Stimulated activated naive CD8-positive, alpha-beta T cell treated with anti-CD3 and anti-CD28 coated beads, Interleukin-15, Interleukin-2, amounts not matched to agents 100 ng/mL and 50 ng/mL, for 24 hours (primary cell): ENCODE measurements around the gene ZNF555.
"Not testable (repeated sequence)": the region's sequence is repeated elsewhere in the genome, so short reads cannot be mapped to it uniquely, and the experiment has no call there.

Source experiments
- H3K27ac Mint-ChIP-seq: one replicate; pipeline ENCODE4 v1.8.0; 2021; ENCODE audit warnings: mild to moderate bottlenecking, mixed read lengths
- H3K27me3 Mint-ChIP-seq: one replicate; pipeline ENCODE4 v1.8.0; 2021; ENCODE audit warnings: mixed read lengths
- H3K36me3 Mint-ChIP-seq: one replicate; pipeline ENCODE4 v1.8.0; 2021; ENCODE audit warnings: low read depth, mixed read lengths
- H3K4me1 Mint-ChIP-seq: one replicate; pipeline ENCODE4 v1.8.0; 2021; ENCODE audit warnings: low read depth, mixed read lengths
- H3K4me3 Mint-ChIP-seq: one replicate; pipeline ENCODE4 v1.8.0; 2021; ENCODE audit warnings: mild to moderate bottlenecking, mixed read lengths
- H3K9me3 Mint-ChIP-seq: one replicate; pipeline ENCODE4 v1.8.0; 2021; ENCODE audit warnings: mixed read lengths

ZNF555 gene

DNA sequence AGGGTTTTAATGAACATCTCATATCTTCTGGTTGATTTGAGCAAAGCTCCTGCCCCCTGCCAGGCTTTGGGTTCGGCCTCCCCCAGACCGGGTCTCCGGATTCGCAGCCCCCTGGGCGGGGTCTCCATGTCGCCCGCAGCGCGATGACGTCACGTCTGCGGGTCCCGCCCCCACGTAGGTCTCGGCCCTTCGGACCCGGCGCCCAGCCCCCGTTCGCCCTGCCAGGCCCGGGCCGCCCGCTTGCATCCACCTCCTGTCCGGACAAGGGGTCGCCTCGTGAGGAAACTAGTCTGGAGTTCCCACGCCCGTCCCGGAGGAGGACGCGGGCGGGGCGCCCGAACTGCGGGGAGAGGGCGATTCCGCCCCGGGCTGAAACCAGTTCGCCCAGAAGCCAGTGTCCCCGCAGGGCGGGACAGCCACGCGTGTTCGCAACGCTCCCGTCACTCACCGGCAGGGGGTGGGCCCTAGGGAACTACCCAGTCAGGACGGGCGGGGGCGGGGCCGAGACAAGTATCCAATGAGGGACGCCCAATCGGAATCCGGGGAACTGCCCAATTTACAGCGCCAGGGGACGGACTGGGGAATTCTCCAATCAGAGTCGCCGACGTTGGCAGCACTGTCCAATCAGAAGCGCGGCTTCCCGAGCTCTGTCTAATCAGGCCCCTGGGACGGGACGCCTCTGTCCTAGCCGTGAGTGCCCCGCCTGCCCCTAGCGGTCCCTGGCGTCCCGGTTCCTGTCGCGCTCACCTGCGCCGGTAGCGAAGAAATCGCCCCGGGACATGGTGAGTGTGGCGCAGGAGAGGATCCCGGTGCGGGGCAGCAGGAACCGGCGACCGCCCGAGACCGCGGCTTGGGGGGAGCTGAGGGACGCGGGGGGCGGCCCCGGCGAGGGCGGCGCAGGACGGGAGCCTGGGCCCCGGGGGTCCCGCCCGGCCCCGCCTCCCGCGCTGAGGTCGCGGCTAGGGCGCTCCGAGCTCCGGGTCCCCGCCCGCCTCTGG is at the start of gene ZNF555:
TSS of gene ZNF555 (plus strand) at position 682 of the 998 bp plus-strand sequence. CDS start at position 780, 98 bp downstream.
- Mint-ChIP-seq H3K27ac (peak within 1 kb of the TSS; percentile 72), H3K4me1 (peaks cover 10% of the 10 kb centered on the region), H3K36me3 (peaks cover 22% of the 10 kb centered on the region), H3K27me3 (no peaks in the 10 kb centered on the region), H3K4me3 (peak within 1 kb of the TSS; percentile 84), H3K9me3 (peaks cover 9% of the 10 kb centered on the region)

GRCh38 chr19:2791876-2792275 is 49.4 kb upstream of the ZNF555 start:
- H3K9me3 Mint-ChIP-seq = no peaks in the 10 kb centered on the region
- no peak overlapping the region for H3K4me3 Mint-ChIP-seq
- peaks cover 47% of the 10 kb centered on the region for H3K36me3 Mint-ChIP-seq
- no peak overlapping the region for H3K27ac Mint-ChIP-seq
- peaks cover 25% of the 10 kb centered on the region for H3K4me1 Mint-ChIP-seq
- no peaks in the 10 kb centered on the region for H3K27me3 Mint-ChIP-seq

GRCh38 chr19:2792666-2793065 is 48.6 kb upstream of the ZNF555 start:
- not testable (repeated sequence) for H3K27ac Mint-ChIP-seq, H3K4me3 Mint-ChIP-seq, H3K27me3 Mint-ChIP-seq, H3K9me3 Mint-ChIP-seq
- Mint-ChIP-seq H3K4me1 (peaks cover 18% of the 10 kb centered on the region), H3K36me3 (peaks cover 46% of the 10 kb centered on the region)

DNA sequence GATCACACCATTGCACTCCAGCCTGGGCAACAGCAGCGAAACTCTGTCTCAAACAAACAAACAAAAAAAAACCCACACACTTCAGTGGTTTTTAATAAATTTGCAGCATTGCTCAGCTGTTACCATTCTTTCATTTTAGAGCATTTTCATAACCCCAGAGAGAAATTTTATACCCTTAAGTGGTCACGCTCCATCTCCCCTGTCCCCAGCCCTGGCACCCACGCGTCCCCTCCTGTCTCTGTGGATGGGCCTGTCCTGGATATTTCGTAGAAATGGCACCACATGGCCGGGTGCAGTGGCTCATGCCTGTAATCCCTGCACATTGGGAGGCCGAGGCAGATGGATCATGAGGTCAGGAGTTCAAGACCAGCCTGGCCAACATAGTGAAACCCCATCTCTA is 48.1 kb upstream of the ZNF555 start:
- no peaks in the 10 kb centered on the region for H3K27me3 Mint-ChIP-seq
- no peak overlapping the region for H3K4me3 Mint-ChIP-seq
- peaks cover 43% of the 10 kb centered on the region for H3K36me3 Mint-ChIP-seq
- H3K4me1 Mint-ChIP-seq = peaks cover 16% of the 10 kb centered on the region
- H3K9me3 Mint-ChIP-seq = no peaks in the 10 kb centered on the region
- H3K27ac Mint-ChIP-seq = no peak overlapping the region

- H3K27me3 Mint-ChIP-seq = no peaks in the 10 kb centered on the region
- H3K4me1 Mint-ChIP-seq = peaks cover 16% of the 10 kb centered on the region
- H3K4me3 Mint-ChIP-seq = no peak overlapping the region
- H3K9me3 Mint-ChIP-seq = no peaks in the 10 kb centered on the region
- peaks cover 40% of the 10 kb centered on the region for H3K36me3 Mint-ChIP-seq
- H3K27ac Mint-ChIP-seq = no peak overlapping the region
These were observed 47.7 kb upstream of the ZNF555 start for GRCh38 chr19:2793577-2793976.

GRCh38 chr19:2795827-2796658 is 45.2 kb upstream of the ZNF555 start:
- Mint-ChIP-seq H3K36me3 (peaks cover 44% of the 10 kb centered on the region), H3K9me3 (no peaks in the 10 kb centered on the region)

GRCh38 chr19:2796659-2797266 is 44.5 kb upstream of the ZNF555 start:
- Mint-ChIP-seq H3K9me3 (no peaks in the 10 kb centered on the region), H3K36me3 (peaks cover 51% of the 10 kb centered on the region), H3K4me3 (no peak overlapping the region), H3K27me3 (no peaks in the 10 kb centered on the region), H3K27ac (no peak overlapping the region), H3K4me1 (no peaks in the 10 kb centered on the region)

More at GRCh38 chr19:2795827-2796658, 45.2 kb upstream of the ZNF555 start:
- Mint-ChIP-seq H3K27ac (no peak overlapping the region), H3K4me3 (no peak overlapping the region), H3K4me1 (no peaks in the 10 kb centered on the region), H3K27me3 (no peaks in the 10 kb centered on the region)

- Mint-ChIP-seq H3K4me3 (no peak overlapping the region), H3K4me1 (no peaks in the 10 kb centered on the region), H3K9me3 (no peaks in the 10 kb centered on the region), H3K36me3 (peaks cover 51% of the 10 kb centered on the region), H3K27ac (no peak overlapping the region), H3K27me3 (no peaks in the 10 kb centered on the region)
These were observed 44.0 kb upstream of the ZNF555 start for GRCh38 chr19:2797280-2797679.

GRCh38 chr19:2798158-2798685 is 43.1 kb upstream of the ZNF555 start:
- Mint-ChIP-seq H3K4me3 (no peak overlapping the region), H3K27ac (no peak overlapping the region), H3K4me1 (peaks cover 8% of the 10 kb centered on the region), H3K36me3 (peaks cover 53% of the 10 kb centered on the region), H3K27me3 (no peaks in the 10 kb centered on the region), H3K9me3 (no peaks in the 10 kb centered on the region)

- Mint-ChIP-seq H3K27me3 (no peaks in the 10 kb centered on the region), H3K4me3 (no peak overlapping the region), H3K4me1 (peaks cover 13% of the 10 kb centered on the region), H3K9me3 (no peaks in the 10 kb centered on the region), H3K27ac (no peak overlapping the region), H3K36me3 (peaks cover 48% of the 10 kb centered on the region)
These were observed 42.5 kb upstream of the ZNF555 start for GRCh38 chr19:2798733-2799132.

DNA sequence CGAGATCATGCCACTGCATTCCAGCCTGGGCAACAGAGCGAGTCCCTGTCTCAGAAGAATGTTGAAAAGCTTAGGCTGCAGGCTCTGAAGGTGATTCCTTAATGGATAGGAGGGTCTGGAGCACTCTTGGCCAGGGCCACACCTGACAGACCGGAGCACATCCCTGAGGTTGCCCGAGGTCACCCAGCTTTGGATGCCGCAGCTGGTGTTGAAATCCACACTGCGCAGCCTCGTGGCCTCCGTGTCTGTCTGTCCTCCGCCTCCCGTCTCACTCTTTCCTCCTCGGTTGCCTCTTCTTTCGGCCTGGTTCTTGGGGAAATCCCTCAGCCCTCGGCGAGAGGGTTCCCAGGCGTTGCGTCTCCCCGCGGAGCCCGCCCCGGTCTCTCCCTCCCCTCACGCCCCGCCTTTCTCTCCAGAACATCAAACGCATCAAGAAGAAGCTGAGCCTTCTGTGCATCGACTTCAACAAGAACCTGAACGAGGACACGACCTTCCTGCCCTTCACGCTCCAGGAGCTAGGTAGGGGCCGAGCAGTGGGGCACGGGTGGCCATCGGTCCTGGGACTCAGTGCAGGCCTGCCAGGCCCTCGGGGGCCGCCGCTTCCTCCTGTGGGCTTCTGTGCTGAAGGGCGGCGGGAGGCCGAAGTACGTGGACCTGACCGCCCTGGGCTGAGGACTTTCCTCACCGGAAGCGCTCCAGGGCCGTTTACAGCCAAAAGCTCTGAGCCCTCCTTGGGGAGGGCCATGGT is 41.8 kb upstream of the ZNF555 start:
- H3K36me3 Mint-ChIP-seq = peaks cover 48% of the 10 kb centered on the region
- no peak overlapping the region for H3K4me3 Mint-ChIP-seq
- peaks cover 18% of the 10 kb centered on the region for H3K4me1 Mint-ChIP-seq
- H3K27me3 Mint-ChIP-seq = no peaks in the 10 kb centered on the region
- H3K27ac Mint-ChIP-seq = no peak overlapping the region
- H3K9me3 Mint-ChIP-seq = no peaks in the 10 kb centered on the region

DNA sequence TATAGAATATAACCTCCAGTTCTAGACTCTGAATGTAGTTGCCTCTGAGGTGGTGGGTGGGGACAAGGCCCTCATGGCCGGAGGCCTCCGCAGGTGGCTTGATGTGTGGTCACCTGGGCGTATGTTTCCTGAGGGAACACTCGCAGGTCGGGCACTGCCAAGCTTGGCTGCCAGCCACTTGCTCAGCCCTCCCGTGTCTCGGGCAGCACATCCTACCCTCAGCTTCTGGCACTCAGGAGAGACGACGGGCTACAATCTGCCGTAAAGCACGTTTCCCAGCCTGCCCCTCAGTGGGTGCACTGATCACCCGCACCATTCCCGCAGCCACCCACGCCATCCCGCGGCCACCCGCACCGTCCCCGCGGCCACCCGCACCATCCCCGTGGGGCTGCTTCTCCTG is 40.8 kb upstream of the ZNF555 start:
- H3K36me3 Mint-ChIP-seq = peaks cover 51% of the 10 kb centered on the region
- H3K27ac Mint-ChIP-seq = no peak overlapping the region
- H3K9me3 Mint-ChIP-seq = no peaks in the 10 kb centered on the region
- H3K27me3 Mint-ChIP-seq = no peaks in the 10 kb centered on the region
- H3K4me3 Mint-ChIP-seq = no peak overlapping the region
- H3K4me1 Mint-ChIP-seq = peaks cover 18% of the 10 kb centered on the region

GRCh38 chr19:2802826-2803225 is 38.4 kb upstream of the ZNF555 start:
- H3K4me3 Mint-ChIP-seq = no peak overlapping the region
- no peak overlapping the region for H3K27ac Mint-ChIP-seq
- H3K4me1 Mint-ChIP-seq = peaks cover 18% of the 10 kb centered on the region
- no peaks in the 10 kb centered on the region for H3K27me3 Mint-ChIP-seq
- no peaks in the 10 kb centered on the region for H3K9me3 Mint-ChIP-seq
- peaks cover 42% of the 10 kb centered on the region for H3K36me3 Mint-ChIP-seq
